ENCODE measurements around the gene ADARB2.

- no peak for TF ChIP-seq BCL11A (IDR thresholded peaks at IDR 0.05; ENCODE audit: low read depth, low read length)
- no peak for TF ChIP-seq CHD4 (IDR thresholded peaks at IDR 0.05)
- no peak for TF ChIP-seq RFX5 (IDR thresholded peaks at IDR 0.05; ENCODE audit: low read depth, low read length)
- TF ChIP-seq EP300 (IDR thresholded peaks at IDR 0.05; ENCODE audit: borderline replicate concordance in 1 of 2, control insufficient read depth in 1 of 2, low read depth in 2 of 2, low read length in 2 of 2): no peak
- no peak for TF ChIP-seq REST (IDR thresholded peaks at IDR 0.05; ENCODE audit: low read depth, low read length)
- no peak for TF ChIP-seq JUNB (IDR thresholded peaks at IDR 0.05)
- no peak for TF ChIP-seq SP1 (IDR thresholded peaks at IDR 0.05; ENCODE audit: low read depth, low read length)
- TF ChIP-seq TAF1 (IDR thresholded peaks at IDR 0.05; ENCODE audit: borderline replicate concordance, low read depth, low read length): no peak
- no peak for TF ChIP-seq CTCF (IDR thresholded peaks at IDR 0.05 in 2 of 3, conservative IDR thresholded peaks at IDR 0.05 in 1 of 3; ENCODE audit: control insufficient read depth in 2 of 3, extremely low read depth in 1 of 3, insufficient read depth in 1 of 3, low read depth in 3 of 3, low read length in 3 of 3)
- no peak for TF ChIP-seq MEF2B (IDR thresholded peaks at IDR 0.05; ENCODE audit: partially characterized antibody, poor library complexity, severe bottlenecking)
- no peak for TF ChIP-seq SREBF2 (IDR thresholded peaks at IDR 0.05; ENCODE audit: low read length)
- no peak for TF ChIP-seq POU2F2 (IDR thresholded peaks at IDR 0.05; ENCODE audit: borderline replicate concordance, low read depth, low read length)
Observed at GRCh38 chr10:1335642-1336041, 401.7 kb downstream of the ADARB2 start.

All from GM12878 (cell line).